Activated naive CD8-positive, alpha-beta T cell treated with anti-CD3 and anti-CD28 coated beads, Interleukin-2, amount 50 U/mL, for 16 hours (primary cell): ENCODE measurements around the gene FTCD.
"Not testable (repeated sequence)": the region's sequence is repeated elsewhere in the genome, so short reads cannot be mapped to it uniquely, and the experiment has no call there.

Experiments
- DNase-seq: peaks from one replicate; pipeline ENCODE4 v3.0.0-alpha.2; 2020; ENCODE audit warnings: low read depth, low spot score

Gene FTCD

GRCh38 chr21:46155514-46156377 is at the start of gene FTCD:
Gene FTCD, minus strand, starts transcription at chr21:46155579. Its CDS starts 56 bp downstream, at chr21:46155523.
- no peak for DNase-seq

- no peak for DNase-seq
These were observed 49.8 kb upstream of the FTCD start for GRCh38 chr21:46205166-46205565.

- DNase-seq = no peak
These were observed 47.8 kb upstream of the FTCD start for GRCh38 chr21:46203203-46203600.

GRCh38 chr21:46202592-46203202 is 47.3 kb upstream of the FTCD start:
- DNase-seq = no peak

- DNase-seq = not testable (repeated sequence)
These were observed 45.8 kb upstream of the FTCD start for GRCh38 chr21:46200877-46201803.

- no peak for DNase-seq
These were observed 44.3 kb upstream of the FTCD start for GRCh38 chr21:46199436-46200373.

- no peak for DNase-seq
These were observed 41.4 kb upstream of the FTCD start for GRCh38 chr21:46196733-46197132.

GRCh38 chr21:46195595-46196195 is 40.3 kb upstream of the FTCD start:
- DNase-seq = no peak

GRCh38 chr21:46194374-46195334 is 39.3 kb upstream of the FTCD start:
- DNase-seq = no peak

- no peak for DNase-seq
These were observed 38.5 kb upstream of the FTCD start for GRCh38 chr21:46193829-46194373.

GRCh38 chr21:46191686-46192575 is 36.6 kb upstream of the FTCD start:
- no peak for DNase-seq

- no peak for DNase-seq
These were observed 35.9 kb upstream of the FTCD start for GRCh38 chr21:46191257-46191685.

- DNase-seq = no peak
These were observed 35.2 kb upstream of the FTCD start for GRCh38 chr21:46190491-46191131.

GRCh38 chr21:46189959-46190490 is 34.6 kb upstream of the FTCD start:
- no peak for DNase-seq

GRCh38 chr21:46189213-46189958 is 34.0 kb upstream of the FTCD start:
- no peak for DNase-seq
